SKM-1 treated with dmso at 0.1 percent for 144 hours (cell line): ENCODE data around the gene SIX1.

Experiments
- DNase-seq: peaks from one replicate; lab custom pipeline; 2025; ENCODE audit not compliant: unreplicated experiment; lab: John Stamatoyannopoulos, UW

Gene SIX1

DNA sequence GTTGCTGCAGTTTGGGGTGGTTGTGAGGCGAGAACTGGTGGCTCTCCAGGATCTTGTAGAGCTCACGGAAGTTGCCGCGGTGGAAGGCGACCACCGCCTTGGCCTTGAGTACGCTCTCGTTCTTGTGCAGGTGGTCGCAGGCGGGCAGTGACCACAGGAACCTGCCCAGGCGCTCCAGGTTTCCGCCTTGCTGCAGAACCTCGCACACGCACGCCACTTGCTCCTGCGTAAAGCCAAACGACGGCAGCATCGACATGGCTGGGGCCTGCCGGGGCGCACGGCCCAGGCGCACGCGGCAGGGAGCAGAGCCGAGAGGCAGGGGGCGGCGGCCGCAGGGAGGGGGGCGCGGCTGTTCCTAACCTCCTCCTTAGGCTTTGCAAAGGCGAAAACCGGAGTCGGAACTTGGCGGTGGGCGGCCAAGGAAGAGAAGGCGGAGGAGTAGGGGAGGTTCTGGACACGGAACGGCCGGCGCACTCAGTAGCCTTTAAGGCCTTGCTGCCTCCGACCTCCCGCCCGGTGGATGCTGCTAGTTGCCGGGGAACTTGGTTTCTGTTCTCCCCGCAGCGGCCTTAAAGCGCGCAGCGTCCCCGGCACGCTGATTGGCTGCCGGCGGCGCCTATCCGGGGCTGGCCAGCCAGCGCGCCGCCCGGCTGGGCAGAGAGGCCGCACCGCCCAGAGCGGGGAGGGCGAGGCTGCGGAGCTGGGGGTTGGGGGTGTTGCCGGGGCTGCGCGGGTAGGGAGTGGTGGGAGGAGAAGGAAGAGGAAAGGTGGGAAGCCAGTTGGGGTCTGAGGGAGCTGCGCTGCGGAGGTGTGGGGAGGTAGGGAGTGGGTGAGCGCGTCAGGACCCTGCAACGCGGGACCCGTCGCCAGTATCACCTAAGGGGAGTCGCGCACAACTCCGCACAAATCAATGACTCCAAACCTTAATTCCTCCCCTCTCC is at the start of gene SIX1:
Gene SIX1 (minus strand): TSS at position 544 of the 941 bp plus-strand sequence. CDS start 288 bp downstream, at position 256.
- DNase-seq = no peak

DNA sequence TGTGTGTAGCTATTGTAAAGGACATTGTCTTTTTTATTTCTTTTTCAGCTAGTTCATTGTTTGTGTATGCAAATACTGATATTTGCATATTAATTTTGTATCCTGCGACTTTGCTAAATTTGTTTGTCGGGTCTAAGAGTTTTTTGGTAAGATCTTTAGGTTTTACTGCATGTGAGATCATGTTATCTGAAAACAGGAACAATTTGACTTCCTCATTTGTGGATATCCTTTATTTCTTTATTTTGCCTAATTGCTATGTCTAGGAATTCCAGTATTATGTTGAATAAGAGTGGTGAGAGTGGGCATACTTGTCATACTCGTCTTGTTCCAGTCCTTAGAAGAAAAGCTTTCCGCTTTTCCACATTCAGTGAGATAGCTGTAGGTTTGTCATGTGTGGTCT is 46.0 kb upstream of the SIX1 start:
- no peak for DNase-seq

GRCh38 chr14:60691383-60692113 is 42.3 kb upstream of the SIX1 start:
- no peak for DNase-seq

GRCh38 chr14:60686865-60687264 is 37.6 kb upstream of the SIX1 start:
- no peak for DNase-seq

- DNase-seq = no peak
These were observed 34.9 kb upstream of the SIX1 start for GRCh38 chr14:60684203-60684602.

DNA sequence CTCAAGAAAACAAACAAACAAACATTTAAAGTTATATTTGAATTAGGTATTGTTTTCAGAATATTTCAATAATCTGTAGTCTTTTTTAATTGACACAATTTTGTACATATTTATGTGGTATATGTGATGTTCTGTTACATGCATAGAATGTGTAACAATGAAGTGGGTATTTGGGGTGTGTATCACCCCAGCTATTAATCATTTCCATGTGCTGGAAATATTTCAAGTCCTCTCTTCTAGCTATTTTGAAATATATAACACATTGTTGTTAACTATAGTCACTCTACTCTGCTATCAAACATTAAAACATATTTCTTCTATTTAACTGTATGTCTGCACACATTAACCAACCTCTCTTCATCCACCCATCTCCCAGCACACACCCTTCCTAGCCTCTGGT is 32.0 kb upstream of the SIX1 start:
- no peak for DNase-seq

DNA sequence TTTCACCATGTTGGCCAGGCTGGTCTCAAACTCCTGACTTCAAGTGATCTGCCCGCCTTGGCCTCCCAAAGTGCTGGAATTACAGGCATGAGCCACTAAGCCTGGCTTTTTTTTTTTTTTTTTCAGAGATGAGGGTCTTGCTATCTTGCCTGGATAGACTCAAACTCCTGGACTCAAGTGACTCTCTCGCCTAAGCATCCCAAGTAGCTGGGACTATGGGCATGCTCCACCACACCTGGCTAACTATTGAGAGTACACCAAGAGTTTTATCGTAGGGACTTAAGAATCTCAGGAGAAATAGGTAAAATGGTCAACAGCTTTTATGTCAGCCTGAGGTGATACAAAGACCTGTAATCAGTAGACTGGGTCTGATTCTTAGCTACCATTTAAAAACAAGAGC is 31.2 kb upstream of the SIX1 start:
- no peak for DNase-seq

- DNase-seq = no peak
These were observed 30.4 kb upstream of the SIX1 start for GRCh38 chr14:60679566-60680258.

DNA sequence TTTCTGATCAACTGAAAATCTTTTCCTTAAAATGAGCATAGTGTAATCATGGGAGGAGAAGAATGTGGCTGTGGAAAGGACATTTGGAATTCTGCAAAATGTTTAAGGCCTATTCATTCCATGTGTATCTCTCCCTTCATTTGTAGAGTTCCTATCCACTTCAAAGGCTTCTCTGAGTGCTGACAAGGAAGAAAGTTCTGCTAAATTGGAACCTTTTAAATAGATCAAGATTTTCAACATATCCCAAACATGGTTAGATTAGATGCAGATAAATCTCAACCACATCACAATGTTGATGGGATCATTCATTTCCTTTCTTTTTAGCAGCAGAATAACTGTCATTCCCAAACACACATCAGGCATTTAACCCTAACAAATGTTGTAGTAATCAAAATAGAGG is 28.4 kb upstream of the SIX1 start:
- DNase-seq = no peak

DNA sequence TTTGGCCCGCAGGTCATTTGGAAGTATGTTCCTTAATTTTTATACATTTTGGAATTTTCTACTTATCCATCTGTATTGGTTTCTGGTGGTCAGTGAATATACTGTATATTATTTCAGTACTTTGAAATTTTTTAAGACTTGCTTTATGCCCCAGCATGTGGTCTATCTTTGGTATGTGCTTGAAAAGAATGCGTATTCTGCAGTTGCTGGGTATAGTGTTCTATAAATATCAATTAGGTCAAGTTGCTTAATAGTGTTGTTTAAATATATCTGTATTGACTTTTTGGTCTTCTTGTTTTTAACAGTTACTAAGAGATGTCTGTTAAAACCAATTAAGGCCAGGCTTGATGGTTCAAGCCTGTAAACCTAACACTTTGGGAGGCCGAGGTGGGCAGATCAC is 21.7 kb upstream of the SIX1 start:
- DNase-seq = no peak

DNA sequence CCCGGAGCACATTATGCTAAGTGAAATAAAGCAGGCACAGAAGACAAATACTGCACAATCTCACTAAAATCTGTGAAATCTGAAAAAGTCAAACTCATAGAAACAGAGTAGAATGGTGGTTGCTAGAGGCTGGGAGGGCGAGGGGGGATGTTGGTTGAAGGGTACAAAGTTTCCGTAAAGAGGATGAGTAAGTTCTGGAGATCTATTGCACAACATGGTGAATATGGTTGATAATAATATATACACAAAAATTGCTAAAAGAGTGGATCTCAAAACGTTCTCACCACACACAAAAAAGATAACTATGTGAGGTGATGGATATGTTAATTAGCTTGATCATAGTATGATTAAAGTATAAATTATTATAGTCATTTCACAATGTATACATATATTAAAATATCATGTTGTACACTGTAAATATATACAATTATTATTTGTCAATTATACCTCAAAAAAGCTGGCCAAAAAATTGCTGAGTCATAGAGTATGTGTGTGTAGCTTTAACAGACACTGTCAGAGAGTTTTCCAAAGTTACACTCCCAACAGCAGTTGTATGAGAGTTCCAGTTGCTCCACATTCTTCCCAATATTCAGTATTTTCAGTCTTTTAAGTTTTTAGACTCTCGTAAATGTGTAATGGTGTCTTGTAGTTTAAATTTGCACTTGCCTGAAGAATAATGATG is 19.3 kb upstream of the SIX1 start:
- DNase-seq = no peak

- DNase-seq = no peak
These were observed 15.9 kb upstream of the SIX1 start for GRCh38 chr14:60665177-60665550.

DNA sequence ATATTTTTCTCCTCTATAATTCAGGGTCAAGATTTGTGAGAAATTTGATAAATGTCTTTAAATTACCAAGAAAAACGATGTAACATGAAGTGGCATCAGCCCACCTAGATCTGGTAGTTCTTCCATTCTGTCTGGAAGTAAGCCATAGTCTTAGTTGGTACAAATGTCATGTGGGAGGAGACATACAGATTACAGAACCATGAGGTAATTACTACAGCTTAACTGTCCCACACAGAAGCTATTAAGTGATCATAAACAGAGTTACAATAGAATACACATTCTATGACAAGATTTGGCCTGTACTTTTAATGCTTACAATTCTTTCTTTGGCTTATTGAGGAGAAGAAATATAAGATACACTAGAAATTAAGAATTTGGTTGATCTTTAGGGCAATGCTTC is 13.7 kb upstream of the SIX1 start:
- DNase-seq = no peak

DNA sequence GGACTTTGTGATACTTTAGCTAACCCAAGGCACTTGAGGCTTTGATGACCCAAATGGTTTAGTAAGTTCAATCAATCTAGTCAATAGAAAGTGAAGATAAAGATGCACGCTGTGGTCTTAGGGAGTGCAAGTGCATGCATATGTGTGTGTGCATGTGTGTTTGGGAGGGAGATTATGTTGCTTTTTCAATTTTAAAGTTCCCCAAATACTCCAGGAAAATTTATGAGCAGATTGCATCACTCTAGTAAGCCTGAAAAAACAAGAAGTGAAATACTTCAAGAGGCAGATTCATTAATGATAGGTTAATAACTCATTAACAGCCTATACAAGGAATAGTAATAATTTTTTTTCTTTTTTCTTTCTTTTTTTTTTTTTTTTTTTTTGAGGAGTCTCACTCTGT is 12.4 kb upstream of the SIX1 start:
- no peak for DNase-seq

DNA sequence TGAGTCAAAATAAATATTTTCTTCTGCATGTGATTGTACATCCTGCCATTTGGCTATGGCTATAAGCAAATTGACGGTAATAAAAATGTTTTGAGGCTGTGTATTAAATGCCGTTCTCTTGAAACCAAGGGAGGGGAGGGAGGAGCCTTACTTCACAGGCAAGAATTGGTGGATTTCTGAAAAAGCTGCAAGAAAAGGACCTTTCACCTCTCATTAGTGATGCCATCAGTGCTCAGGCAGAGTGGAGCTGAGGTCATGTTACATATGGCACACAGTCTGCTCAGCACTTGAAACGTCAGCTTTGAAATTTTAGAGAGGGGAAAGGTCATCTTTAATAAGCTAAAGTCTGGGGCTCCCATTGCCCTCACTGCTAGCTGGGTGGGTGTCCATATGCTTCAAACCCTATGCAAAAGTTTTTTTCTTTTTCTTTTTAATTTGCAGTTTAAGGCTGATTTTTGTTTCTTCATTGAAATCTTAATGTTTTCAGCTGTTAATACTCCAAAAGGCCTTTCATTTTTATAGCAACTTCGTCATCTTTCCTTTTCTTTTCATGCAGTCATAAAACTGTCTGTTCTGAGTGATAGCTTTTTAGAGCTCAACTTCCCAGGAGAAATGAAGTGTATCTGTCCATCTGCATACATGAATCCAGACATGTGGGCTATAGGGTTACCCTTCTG is 9.8 kb upstream of the SIX1 start:
- no peak for DNase-seq

DNA sequence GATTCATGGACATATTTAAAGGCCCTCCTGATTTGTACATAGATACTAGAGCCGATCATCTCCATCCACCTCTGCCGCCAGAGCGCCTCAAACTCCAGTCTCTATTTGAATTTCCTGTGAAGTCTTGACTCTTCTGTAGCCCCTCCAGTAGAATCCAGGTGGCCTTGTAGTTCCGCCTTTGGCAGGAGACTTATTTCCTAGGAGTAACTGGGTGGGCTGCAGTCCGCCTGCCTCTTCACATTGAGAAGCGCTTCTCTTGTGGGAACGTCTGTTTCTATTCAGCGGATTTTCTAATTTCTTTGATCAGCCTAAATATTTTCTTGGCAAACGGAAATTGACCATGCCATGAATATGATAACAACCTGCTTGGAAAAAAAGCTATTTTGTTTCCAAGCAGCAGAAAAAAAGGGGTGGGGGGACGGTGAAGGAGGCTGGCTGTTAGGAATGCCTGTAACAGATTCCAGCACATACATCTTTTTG is 9.0 kb upstream of the SIX1 start:
- DNase-seq = no peak

- DNase-seq = no peak
These were observed 8.4 kb upstream of the SIX1 start for GRCh38 chr14:60657456-60658210.

- DNase-seq = no peak
These were observed 7.6 kb upstream of the SIX1 start for GRCh38 chr14:60656686-60657455.
